H1 (cell line): ENCODE measurements around the gene PSMB4. TPM values are rescaled to one million over a fixed set of nuclear protein-coding genes. Genes with fewer than 3 reads are reported as not detected.

ENCODE experiments used
- GABPA ChIP-seq: IDR thresholded peaks from 2 replicates; pipeline ENCODE4 v1.6.1; 2011; ENCODE audit warnings: mild to moderate bottlenecking, low read length, moderate library complexity, borderline replicate concordance; ENCODE audit not compliant: insufficient read depth
- MAFK ChIP-seq: IDR thresholded peaks from 2 replicates; pipeline ENCODE4 v1.6.1; 2012; ENCODE audit warnings: low read depth, mild to moderate bottlenecking, improper control_type of control experiment, low read length
- RAD21 ChIP-seq, 2 experiments: IDR thresholded peaks in 1 of 2; conservative IDR thresholded peaks in 1 of 2; 2 replicates each; pipeline ENCODE4 v1.6.1; 2011; ENCODE audit warnings: low read depth in 2 of 2, low read length in 2 of 2, improper control_type of control experiment in 1 of 2, inconsistent platforms in 1 of 2, mild to moderate bottlenecking in 1 of 2, moderate library complexity in 1 of 2
- SAP30 ChIP-seq: fragments of 300-600 bp; sonication (generic); IDR thresholded peaks from 2 replicates; pipeline ENCODE4 v1.7.1; 2012; ENCODE audit warnings: low read length, moderate library complexity, mild to moderate bottlenecking, inconsistent platforms; ENCODE audit not compliant: insufficient read depth, insufficient replicate concordance
- SP4 ChIP-seq: IDR thresholded peaks from 2 replicates; pipeline ENCODE4 v1.6.1; 2012; ENCODE audit warnings: low read length, inconsistent platforms
- TBP ChIP-seq: IDR thresholded peaks from 2 replicates; pipeline ENCODE4 v1.6.1; 2011; ENCODE audit warnings: low read depth, low read length, improper control_type of control experiment
- polyA plus RNA-seq, 7 experiments: library from polyadenylated mRNA; depleted of rRNA in 3 of 7; stranded (reverse) in 5 of 7; unstranded in 2 of 7; fragments of >200 nt in 5 of 7; fragments of 200-250 nt in 2 of 7; gene quantifications; 1 replicate in 5 of 7; 2 replicates in 1 of 7; 4 replicates in 1 of 7; pipeline versions ENCODE4 v1.2.1 to v1.2.3, GENCODE V29; 2011 to 2013; ENCODE audit warnings: missing spikeins in 2 of 7, mixed read lengths in 2 of 7
- total RNA-seq: library from RNA; stranded (reverse); fragmentation: NEBNext Ultra II Directional; extraction: Animal tissue kit (Norgen Biotek cat#: 25700); gene quantifications from 2 replicates; pipeline ENCODE4 v1.2.1, GENCODE V29; 2021

PSMB4 gene
- total and polyA plus RNA-seq, 2 of the 8 experiments (the other 6 are each of a cell fraction or from before 2014, with no cell fraction given): 430 to 1,098 TPM

DNA sequence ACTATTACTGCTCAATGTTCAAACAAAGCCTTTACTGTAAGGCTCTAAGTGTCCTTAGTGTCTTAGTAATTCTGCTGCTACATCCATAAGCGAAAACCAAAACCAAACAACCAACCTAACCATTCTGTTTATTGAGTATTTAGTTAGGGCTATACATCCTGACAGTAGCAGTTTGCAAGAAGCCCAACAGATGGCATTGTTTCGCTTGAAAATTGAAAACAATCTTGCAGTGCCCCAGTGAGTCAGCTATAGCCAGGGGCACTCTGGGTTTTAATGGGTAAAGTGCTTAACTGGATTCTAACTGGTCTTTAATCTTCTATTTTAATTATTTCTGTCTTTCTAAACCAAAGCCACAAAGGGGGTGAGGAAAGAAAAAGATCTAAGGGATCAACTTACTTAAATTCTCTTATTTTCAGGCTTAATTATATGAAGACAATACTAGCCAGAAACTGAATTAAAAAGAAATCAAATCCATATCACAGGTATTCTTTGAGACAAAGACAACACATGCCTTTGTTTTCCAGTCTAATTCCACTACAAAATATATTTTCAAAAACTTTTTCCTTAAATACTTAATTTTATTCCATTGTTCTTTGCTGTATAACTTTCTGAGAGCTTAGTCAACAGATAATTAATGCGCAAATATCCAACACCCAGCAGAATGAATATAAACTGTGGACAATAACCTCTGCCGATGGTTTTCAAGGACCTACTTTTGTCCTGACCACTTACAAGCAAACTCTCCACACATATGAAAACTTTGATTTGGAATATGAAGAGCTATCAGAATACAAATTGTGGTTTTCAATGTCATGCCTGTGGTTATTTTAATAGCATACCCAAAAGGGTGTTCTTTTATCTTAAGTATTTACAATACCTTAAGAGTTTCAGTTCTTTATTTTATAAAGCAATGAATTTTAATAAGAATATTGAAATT, 44.7 kb downstream of the PSMB4 start (continued):
- TF ChIP-seq GABPA (no peak), SAP30 (no peak), RAD21 (IDR thresholded peaks at IDR 0.05 in 1 of 2, conservative IDR thresholded peaks at IDR 0.05 in 1 of 2; ENCODE audit: low read depth in 2 of 2, low read length in 2 of 2) (peak; percentile 72 to 78), SP4 (no peak), TBP (no peak), MAFK (no peak)
